Activated CD4-positive, alpha-beta memory T cell treated with anti-CD3 and anti-CD28 coated beads, Interleukin-2, amount 10 ng/mL, durations not matched to agents 7 days and 5 days (primary cell): ENCODE measurements around the gene HS3ST5. TPM values are rescaled to one million over a fixed set of nuclear protein-coding genes. Genes with fewer than 3 reads are reported as not detected.
"Not testable (repeated sequence)": the region's sequence is repeated elsewhere in the genome, so short reads cannot be mapped to it uniquely, and the experiment has no call there.

Source experiments
- CTCF ChIA-PET: fragments of 350-600 bp; sonication (Branson Sonifier 250); formaldehyde crosslinking; loops from one replicate; lab custom pipeline; 2021; ENCODE audit warnings: antibody characterized with exemption, inconsistent platforms; lab: Charles Lee
- POLR2A ChIA-PET: fragments of 350-600 bp; sonication (Branson Sonifier 250); formaldehyde crosslinking; loops from one replicate; lab custom pipeline; 2021; ENCODE audit warnings: antibody characterized with exemption; lab: Charles Lee
- DNase-seq: peaks from one replicate; pipeline ENCODE4 v3.0.0-alpha.2; 2020
- H3K27ac Mint-ChIP-seq: one replicate; pipeline ENCODE4 v1.8.0; 2021; ENCODE audit warnings: mild to moderate bottlenecking, mixed read lengths
- H3K27me3 Mint-ChIP-seq: one replicate; pipeline ENCODE4 v1.8.0; 2021; ENCODE audit warnings: mixed read lengths
- H3K36me3 Mint-ChIP-seq: one replicate; pipeline ENCODE4 v1.8.0; 2021; ENCODE audit warnings: low read depth, mixed read lengths
- H3K4me1 Mint-ChIP-seq: one replicate; pipeline ENCODE4 v1.8.0; 2021; ENCODE audit warnings: mixed read lengths
- H3K4me3 Mint-ChIP-seq: one replicate; pipeline ENCODE4 v1.8.0; 2021; ENCODE audit warnings: mild to moderate bottlenecking, mixed read lengths
- H3K9me3 Mint-ChIP-seq: one replicate; pipeline ENCODE4 v1.8.0; 2021; ENCODE audit warnings: mixed read lengths
- total RNA-seq, 2 experiments: library from RNA; stranded (reverse); gene quantifications; one replicate each; pipeline ENCODE4 v1.2.3, GENCODE V29; 2021

Gene HS3ST5
- total RNA-seq, 2 experiments from 2014 or later = not detected

DNA sequence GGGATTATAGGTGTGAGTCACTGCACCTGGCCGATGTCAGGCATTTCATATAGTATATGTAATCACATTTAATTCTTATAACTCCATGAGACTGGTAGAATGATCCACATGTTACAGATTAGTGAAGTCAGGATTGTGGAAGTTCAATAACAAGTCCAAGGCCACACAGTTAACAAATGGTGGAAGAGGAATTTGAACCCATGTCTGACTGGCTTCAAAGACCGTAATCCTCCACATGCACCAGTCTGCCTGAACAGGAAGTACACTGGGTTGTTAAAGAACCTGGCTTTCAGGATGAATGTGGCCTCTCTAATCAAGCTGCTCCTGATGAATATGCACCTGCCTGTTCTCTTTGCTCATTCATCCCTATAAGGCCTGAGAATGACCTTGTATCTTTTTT is 249.9 kb downstream of the HS3ST5 start:
- no peaks in the 10 kb centered on the region for H3K36me3 Mint-ChIP-seq
- CTCF ChIA-PET = no interaction called here

DNA sequence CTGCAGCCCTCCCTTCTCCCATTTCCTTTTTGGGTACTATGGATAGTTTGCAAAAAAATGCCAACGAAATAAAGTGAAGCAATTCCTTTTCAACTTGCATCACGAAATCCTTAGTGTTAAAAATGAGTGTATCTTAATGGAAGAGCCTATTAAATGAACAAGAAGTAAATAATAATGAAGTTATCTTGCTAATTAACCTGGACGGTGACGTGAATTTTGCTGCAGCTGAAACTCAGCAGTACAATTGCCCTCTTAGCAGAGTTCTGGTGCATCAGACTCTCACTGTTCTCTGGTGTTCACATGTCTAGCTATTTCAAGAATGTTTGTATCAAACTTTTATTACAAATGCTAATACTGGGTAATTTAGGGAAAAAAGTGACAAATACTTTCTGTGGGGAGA is 252.2 kb downstream of the HS3ST5 start:
- Mint-ChIP-seq H3K9me3 (no peaks in the 10 kb centered on the region), H3K4me3 (no peak overlapping the region), H3K27ac (no peak overlapping the region), H3K27me3 (peaks cover 5% of the 10 kb centered on the region), H3K4me1 (no peaks in the 10 kb centered on the region), H3K36me3 (no peaks in the 10 kb centered on the region)
- POLR2A ChIA-PET = no interaction called here
- CTCF ChIA-PET = interaction anchor here (1.2 kb wide), 1 partner anchor 22 kb away, joined by 3 read pairs; no protein-coding TSS in a partner anchor
- DNase-seq = no peak

More for the DNA sequence above, 249.9 kb downstream of the HS3ST5 start:
- Mint-ChIP-seq H3K4me1 (no peaks in the 10 kb centered on the region), H3K27me3 (peaks cover 2% of the 10 kb centered on the region), H3K4me3 (no peak overlapping the region), H3K9me3 (no peaks in the 10 kb centered on the region), H3K27ac (no peak overlapping the region)
- no peak for DNase-seq
- POLR2A ChIA-PET = no interaction called here

DNA sequence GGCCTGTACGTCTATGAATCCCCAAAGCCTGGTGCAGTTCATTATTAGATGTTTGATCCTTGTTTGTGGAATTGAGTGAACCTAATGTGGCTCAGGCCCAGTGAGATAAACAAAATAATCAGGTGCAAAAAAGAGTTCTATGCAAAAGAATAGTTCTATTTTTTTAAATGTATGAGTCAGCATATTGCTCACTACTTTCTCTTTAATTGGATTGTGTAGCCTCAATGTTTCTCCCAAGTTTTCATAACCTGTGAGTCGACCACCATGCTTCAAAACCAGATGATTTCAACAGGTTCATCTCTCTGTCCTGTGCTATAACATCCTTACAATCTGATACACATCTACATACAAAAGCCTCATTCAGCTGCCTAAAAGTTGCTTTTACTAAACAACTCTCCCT is 255.3 kb downstream of the HS3ST5 start:
- Mint-ChIP-seq H3K9me3 (no peaks in the 10 kb centered on the region), H3K36me3 (no peaks in the 10 kb centered on the region), H3K27me3 (peaks cover 5% of the 10 kb centered on the region), H3K4me1 (no peaks in the 10 kb centered on the region), H3K4me3 (no peak overlapping the region), H3K27ac (no peak overlapping the region)
- POLR2A ChIA-PET = no interaction called here
- DNase-seq = no peak
- CTCF ChIA-PET = interaction anchor here (1.2 kb wide), 1 partner anchor 9 kb away, joined by 3 read pairs; no protein-coding TSS in a partner anchor

DNA sequence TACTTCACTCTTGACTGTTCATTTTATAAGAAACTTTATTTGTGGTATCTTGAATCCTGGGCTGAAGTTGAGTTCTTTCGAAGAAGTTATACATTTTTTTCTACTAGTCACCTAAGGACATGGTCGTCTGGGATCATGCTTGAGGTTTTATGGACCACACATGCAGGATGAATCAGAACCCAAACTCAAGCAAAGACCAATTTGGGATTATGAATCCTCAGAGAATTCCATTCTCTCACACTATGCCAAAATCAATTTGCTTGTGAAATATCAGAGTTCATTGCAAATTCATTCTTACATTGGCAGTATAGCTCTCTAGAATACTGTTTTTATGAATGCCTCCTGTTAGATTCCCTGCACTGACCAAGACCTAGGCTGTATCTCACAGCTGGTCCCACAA is 257.6 kb downstream of the HS3ST5 start:
- ChIA-PET POLR2A (no interaction called here), CTCF (no interaction called here)
- H3K4me1 Mint-ChIP-seq = no peaks in the 10 kb centered on the region
- H3K9me3 Mint-ChIP-seq = no peaks in the 10 kb centered on the region
- no peaks in the 10 kb centered on the region for H3K36me3 Mint-ChIP-seq
- H3K27ac Mint-ChIP-seq = no peak overlapping the region
- H3K4me3 Mint-ChIP-seq = no peak overlapping the region
- DNase-seq = no peak
- peaks cover 3% of the 10 kb centered on the region for H3K27me3 Mint-ChIP-seq

DNA sequence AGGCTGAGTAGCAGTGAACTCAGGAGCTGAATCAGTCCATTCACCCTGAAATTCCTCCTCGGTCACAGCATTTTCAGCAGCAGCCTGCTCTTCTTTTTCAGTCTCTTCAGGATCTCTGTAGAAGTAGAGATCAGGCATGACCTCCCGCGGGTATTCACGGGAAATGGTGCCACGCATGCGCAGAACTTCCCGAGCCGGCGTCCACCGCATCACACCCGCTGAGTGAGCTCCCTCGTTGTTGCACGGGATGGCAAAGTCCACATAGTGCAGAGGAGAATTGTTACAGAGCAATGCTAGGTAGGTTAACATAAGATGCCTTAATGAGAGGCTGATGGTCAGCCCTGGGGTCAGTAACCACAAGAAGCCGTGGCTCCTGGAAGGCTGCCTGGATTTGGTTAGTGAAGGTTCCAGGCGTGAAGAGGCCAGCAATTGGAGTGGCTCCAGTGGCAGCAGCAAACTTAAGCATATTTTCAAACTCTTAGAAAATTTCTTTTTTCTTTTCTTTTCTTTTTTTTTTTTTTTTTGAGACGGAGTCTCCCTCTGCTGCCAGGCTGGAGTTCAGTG is 258.4 kb downstream of the HS3ST5 start:
- no peaks in the 10 kb centered on the region for H3K4me1 Mint-ChIP-seq
- no peak for DNase-seq
- H3K27me3 Mint-ChIP-seq = peaks cover 3% of the 10 kb centered on the region
- CTCF ChIA-PET = no interaction called here
- H3K9me3 Mint-ChIP-seq = no peaks in the 10 kb centered on the region
- POLR2A ChIA-PET = no interaction called here
- H3K27ac Mint-ChIP-seq = no peak overlapping the region
- H3K4me3 Mint-ChIP-seq = no peak overlapping the region
- no peaks in the 10 kb centered on the region for H3K36me3 Mint-ChIP-seq

DNA sequence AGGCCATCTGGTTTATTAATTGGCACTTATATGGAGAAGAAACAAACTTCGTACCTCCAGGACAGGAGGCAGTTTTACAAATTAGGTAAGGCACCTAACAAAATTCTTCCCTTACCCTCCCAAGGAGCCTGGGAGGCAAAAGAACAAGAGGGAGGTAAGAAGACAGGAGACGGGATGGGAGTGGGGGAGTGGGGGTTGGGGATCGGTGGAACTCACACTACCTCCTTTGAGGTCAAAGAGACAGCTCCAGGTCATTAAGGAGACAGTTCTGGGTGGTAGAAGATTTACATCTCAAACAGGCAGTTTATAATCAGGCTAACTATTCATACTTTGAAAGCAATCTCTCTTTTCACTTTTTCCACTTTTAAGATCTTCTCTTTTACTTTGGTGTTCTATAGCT is 259.6 kb downstream of the HS3ST5 start:
- no peak overlapping the region for H3K27ac Mint-ChIP-seq
- no peak for DNase-seq
- no peaks in the 10 kb centered on the region for H3K36me3 Mint-ChIP-seq
- H3K27me3 Mint-ChIP-seq = peaks cover 3% of the 10 kb centered on the region
- H3K4me1 Mint-ChIP-seq = no peaks in the 10 kb centered on the region
- no peaks in the 10 kb centered on the region for H3K9me3 Mint-ChIP-seq
- ChIA-PET POLR2A (no interaction called here), CTCF (no interaction called here)
- no peak overlapping the region for H3K4me3 Mint-ChIP-seq

DNA sequence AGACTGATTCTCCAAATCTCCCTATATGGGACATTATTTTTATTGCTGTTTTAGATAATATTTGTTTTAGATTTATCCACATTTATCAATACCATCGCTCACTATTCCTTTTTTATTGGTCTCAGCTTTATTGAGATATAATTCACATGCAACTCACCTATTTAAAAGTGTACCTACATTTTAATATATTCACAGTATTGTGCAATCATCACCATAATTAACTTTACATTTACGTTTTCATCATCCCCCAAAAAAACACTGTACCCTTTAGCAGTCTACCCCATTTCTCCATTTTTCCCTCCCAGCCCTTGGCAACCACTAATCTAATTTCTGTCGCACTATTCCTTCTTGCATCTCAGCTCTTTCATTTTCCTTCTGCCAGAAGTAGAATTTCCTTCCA is 261.1 kb downstream of the HS3ST5 start:
- H3K4me1 Mint-ChIP-seq = no peaks in the 10 kb centered on the region
- ChIA-PET CTCF (no interaction called here), POLR2A (no interaction called here)
- no peak overlapping the region for H3K27ac Mint-ChIP-seq
- H3K36me3 Mint-ChIP-seq = no peaks in the 10 kb centered on the region
- H3K4me3 Mint-ChIP-seq = no peak overlapping the region
- no peaks in the 10 kb centered on the region for H3K27me3 Mint-ChIP-seq
- H3K9me3 Mint-ChIP-seq = no peaks in the 10 kb centered on the region
- DNase-seq = no peak

DNA sequence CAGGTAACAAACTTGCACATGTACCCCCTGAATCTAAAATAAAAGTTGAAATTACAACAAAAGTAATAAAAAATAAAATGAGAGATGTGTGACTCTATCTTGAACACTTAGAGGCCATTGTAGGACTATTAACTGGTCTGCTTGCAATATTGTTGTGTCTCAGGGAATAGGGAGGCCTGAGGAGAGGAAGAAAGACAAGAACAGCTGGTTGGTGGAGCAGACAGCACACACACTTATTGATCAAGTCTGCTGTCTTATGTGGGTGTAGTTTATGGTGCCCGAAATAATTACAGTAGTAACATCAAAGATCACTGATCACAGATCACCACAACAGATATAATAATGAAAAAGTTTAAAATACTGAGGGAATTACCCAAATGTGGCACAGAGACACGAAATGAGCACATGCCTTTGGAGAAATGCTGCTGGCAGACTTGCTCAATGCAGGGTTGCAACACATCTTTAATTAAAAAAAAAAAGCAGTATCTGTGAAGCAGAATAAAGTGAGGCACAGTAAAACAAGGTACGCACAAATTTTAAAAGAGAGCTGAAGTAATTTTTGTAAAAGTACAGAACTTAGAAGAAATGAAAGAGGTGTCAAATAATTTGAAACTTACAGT is 261.8 kb downstream of the HS3ST5 start:
- Mint-ChIP-seq H3K4me1 (peaks cover 3% of the 10 kb centered on the region), H3K27me3 (no peaks in the 10 kb centered on the region), H3K4me3 (no peak overlapping the region), H3K27ac (no peak overlapping the region), H3K36me3 (no peaks in the 10 kb centered on the region), H3K9me3 (no peaks in the 10 kb centered on the region)
- CTCF ChIA-PET = no interaction called here
- POLR2A ChIA-PET = no interaction called here
- DNase-seq = no peak

DNA sequence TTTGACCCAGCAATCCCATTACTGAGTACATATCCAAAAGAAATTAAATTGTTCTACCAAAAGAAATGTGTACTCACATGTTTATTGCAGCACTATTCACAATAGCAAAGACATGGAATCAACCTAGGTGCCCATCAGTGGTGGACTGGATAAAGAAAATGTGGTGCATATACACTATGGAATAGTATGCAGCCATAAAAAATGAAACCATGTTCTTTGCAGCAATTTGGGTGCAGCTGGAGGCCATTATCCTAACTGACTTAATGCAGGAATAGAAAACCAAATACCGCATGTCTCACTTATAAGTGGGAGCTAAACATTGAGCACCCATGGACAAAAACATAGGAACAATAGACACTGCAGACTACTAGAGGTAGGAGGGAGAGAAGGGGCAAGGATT is 262.4 kb downstream of the HS3ST5 start:
- H3K36me3 Mint-ChIP-seq, H3K27ac Mint-ChIP-seq, H3K9me3 Mint-ChIP-seq, POLR2A ChIA-PET, CTCF ChIA-PET, H3K27me3 Mint-ChIP-seq, H3K4me1 Mint-ChIP-seq, H3K4me3 Mint-ChIP-seq, DNase-seq: not testable (repeated sequence)

DNA sequence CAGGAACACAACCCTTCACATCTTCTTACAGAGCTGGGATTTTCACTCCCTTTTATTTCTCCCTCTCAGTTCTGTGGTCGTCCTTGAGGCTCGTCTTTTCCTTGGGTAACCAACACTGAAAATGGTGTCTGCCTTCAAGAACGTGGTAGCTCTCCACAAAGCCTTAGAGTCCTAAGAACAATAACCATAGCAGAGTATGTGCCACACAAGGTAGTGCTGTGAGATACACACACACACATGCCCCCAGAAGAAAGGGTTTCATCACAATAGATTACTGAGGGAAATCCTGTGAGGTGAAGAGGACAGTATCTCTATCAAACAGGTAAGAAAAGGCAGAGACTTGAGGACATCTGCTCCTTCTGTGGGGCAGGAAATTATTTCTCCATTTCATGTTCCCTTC is 267.0 kb downstream of the HS3ST5 start:
- Mint-ChIP-seq H3K27ac (no peak overlapping the region), H3K9me3 (no peaks in the 10 kb centered on the region)

DNA sequence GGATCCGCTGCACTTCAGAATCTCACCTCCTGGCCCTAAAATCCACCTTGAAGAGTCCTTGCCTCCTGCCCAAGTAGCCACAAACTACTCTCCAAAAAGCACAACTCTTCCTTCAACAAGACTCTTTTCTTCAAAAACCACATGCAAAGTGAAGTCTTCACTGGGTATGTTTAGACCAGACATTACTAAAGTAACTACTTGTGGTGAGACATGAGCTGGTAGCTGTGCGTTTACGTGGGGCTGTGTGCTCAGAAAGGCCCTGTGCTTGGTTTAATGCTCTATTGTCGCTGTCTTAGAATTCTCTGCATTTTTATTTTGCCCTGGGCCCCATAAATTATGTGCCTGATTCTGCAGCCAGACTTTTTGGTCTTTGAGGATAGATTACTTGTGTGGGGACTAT is 267.5 kb downstream of the HS3ST5 start:
- no peaks in the 10 kb centered on the region for H3K9me3 Mint-ChIP-seq
- POLR2A ChIA-PET = no interaction called here
- H3K27ac Mint-ChIP-seq = no peak overlapping the region
- DNase-seq = no peak
- CTCF ChIA-PET = no interaction called here
- peaks cover 3% of the 10 kb centered on the region for H3K4me1 Mint-ChIP-seq
- H3K4me3 Mint-ChIP-seq = no peak overlapping the region
- no peaks in the 10 kb centered on the region for H3K36me3 Mint-ChIP-seq
- no peaks in the 10 kb centered on the region for H3K27me3 Mint-ChIP-seq

More for the DNA sequence above, 267.0 kb downstream of the HS3ST5 start:
- H3K27me3 Mint-ChIP-seq = no peaks in the 10 kb centered on the region
- no peak overlapping the region for H3K4me3 Mint-ChIP-seq
- peaks cover 3% of the 10 kb centered on the region for H3K4me1 Mint-ChIP-seq
- CTCF ChIA-PET = no interaction called here
- POLR2A ChIA-PET = no interaction called here
- DNase-seq = no peak
- H3K36me3 Mint-ChIP-seq = no peaks in the 10 kb centered on the region

DNA sequence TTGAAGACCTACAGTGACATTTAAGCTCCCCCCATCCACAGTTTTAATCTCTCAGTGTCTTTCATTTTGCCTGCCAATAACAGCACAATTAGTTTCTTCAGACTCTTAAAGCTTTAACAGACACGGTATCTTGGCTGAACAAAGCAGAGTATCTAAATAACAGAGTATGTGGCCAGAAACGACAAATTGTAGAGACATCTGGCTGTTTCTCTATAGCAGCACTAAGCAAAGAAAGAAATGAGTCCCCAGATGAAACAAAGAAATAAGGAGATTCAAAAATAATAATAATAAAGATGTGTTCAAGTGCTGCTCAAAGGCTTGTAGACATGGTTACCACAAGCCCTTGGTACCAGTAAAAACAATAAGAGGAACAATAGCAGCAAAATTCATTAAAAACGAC is 274.1 kb downstream of the HS3ST5 start:
- Mint-ChIP-seq H3K4me3 (no peak overlapping the region), H3K9me3 (no peaks in the 10 kb centered on the region), H3K36me3 (no peaks in the 10 kb centered on the region), H3K27ac (no peak overlapping the region), H3K4me1 (no peaks in the 10 kb centered on the region), H3K27me3 (peaks cover 4% of the 10 kb centered on the region)
- CTCF ChIA-PET = interaction anchor here (0.6 to 1.6 kb wide), 2 partner anchors 21 to 40 kb away, joined by 3 to 4 read pairs; no protein-coding TSS in a partner anchor
- POLR2A ChIA-PET = no interaction called here
- no peak for DNase-seq

DNA sequence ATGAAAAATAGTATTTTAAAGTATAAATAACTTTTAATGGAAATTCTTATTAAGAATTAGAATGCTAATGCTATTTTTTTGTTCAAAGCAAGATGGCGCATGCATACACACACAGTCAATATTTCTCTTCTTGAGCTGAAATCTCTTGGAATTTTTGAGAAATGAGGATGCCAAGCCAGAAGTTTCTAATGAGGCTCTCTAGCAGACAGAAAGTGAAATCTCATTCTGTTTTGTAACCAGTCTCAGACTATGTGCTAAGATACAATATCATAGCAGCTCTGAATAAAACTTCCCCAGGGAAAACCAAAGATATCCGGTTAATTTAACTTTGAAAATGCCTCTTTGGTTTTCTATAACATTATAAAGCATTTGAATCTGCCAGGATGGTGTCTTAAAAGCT is 274.7 kb downstream of the HS3ST5 start:
- peaks cover 4% of the 10 kb centered on the region for H3K27me3 Mint-ChIP-seq
- H3K27ac Mint-ChIP-seq = no peak overlapping the region
- no peaks in the 10 kb centered on the region for H3K36me3 Mint-ChIP-seq
- ChIA-PET POLR2A (no interaction called here), CTCF (interaction anchor here (1.6 kb wide), 1 partner anchor 41 kb away, joined by 4 read pairs; no protein-coding TSS in a partner anchor)
- no peaks in the 10 kb centered on the region for H3K4me1 Mint-ChIP-seq
- DNase-seq = no peak
- no peak overlapping the region for H3K4me3 Mint-ChIP-seq
- no peaks in the 10 kb centered on the region for H3K9me3 Mint-ChIP-seq

DNA sequence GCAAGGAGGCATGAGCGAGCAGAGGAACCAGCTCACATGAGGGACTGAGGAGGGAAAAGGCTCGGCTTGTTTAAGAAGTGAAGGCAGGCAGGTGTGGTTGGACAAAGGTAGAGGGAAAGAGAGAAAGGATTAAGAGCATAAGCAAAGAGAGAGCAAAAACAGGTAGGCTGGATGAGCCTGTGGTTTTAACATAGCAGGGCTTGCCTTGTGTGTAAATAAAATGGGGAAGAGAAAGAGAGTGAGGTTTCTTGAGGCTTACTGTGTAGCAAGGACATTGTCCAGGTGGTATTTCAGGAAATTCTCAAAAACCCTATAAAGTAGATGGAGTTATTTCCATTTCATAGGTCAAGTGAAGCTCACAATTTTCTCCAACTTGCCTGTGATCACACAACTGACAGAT is 278.0 kb downstream of the HS3ST5 start:
- Mint-ChIP-seq H3K27me3 (peaks cover 4% of the 10 kb centered on the region), H3K27ac (no peak overlapping the region), H3K4me3 (no peak overlapping the region), H3K36me3 (no peaks in the 10 kb centered on the region), H3K9me3 (no peaks in the 10 kb centered on the region), H3K4me1 (no peaks in the 10 kb centered on the region)
- CTCF ChIA-PET = no interaction called here
- POLR2A ChIA-PET = no interaction called here
- DNase-seq = no peak
